ENCODE results near the gene FETUB. TPM values are rescaled to one million over a fixed set of nuclear protein-coding genes. Genes with fewer than 3 reads are reported as not detected.

FETUB gene
- total and polyA plus RNA-seq, 2 donors (not counting 3 experiments of a cell fraction or from before 2014, with no cell fraction given): not detected

GRCh38 chr3:186630950-186631641 is 9.1 kb upstream of the FETUB start:
- FAIRE-seq (no peak), DNase-seq (ENCODE audit: low read depth, low spot score) (no peak)
- Histone ChIP-seq H3K9me3 (replicated peaks; ENCODE audit: control insufficient read depth, insufficient read depth, low read length) (no peaks in the 10 kb centered on the region), H3K4me3 (replicated peaks in 1 of 3; ENCODE audit: insufficient read depth in 1 of 3, low read depth in 1 of 3, low read length in 3 of 3) (no peak overlapping the region), H3K79me2 (ENCODE audit: control insufficient read depth, insufficient read depth, low read length) (no peaks in the 10 kb centered on the region), H3K9ac (replicated peaks; ENCODE audit: extremely low read depth, insufficient read depth, low read length) (no peak overlapping the region), H3K27ac (ENCODE audit: insufficient read depth, low read depth, low read length) (no peak overlapping the region), H4K20me1 (replicated peaks; ENCODE audit: control insufficient read depth, extremely low read depth, insufficient read depth, low read length) (no peaks in the 10 kb centered on the region), H3K36me3 (ENCODE audit: control insufficient read depth in 2 of 2, extremely low read depth in 1 of 2, insufficient read depth in 2 of 2, low read length in 2 of 2) (no peaks in the 10 kb centered on the region), H3K4me1 (ENCODE audit: control insufficient read depth, extremely low read depth, insufficient read depth, low read length) (no peaks in the 10 kb centered on the region), H2AFZ (ENCODE audit: low read depth, low read length) (no peak overlapping the region), H3K27me3 (ENCODE audit: control insufficient read depth in 2 of 2, insufficient read depth in 2 of 2, low read length in 2 of 2) (no peaks in the 10 kb centered on the region), H3K4me2 (ENCODE audit: insufficient read depth, low read length) (no peak overlapping the region), H3K9me1 (replicated peaks; ENCODE audit: control insufficient read depth, extremely low read depth, insufficient read depth, low read length) (no peaks in the 10 kb centered on the region)
- intact Hi-C loops (cut with micrococcal nuclease) (no loop called here), dilution Hi-C loops (cut with MboI; ENCODE audit: extremely low pct_ligation_motif_present, low sequenced_read_pairs) (no loop called here)
- BruUV-seq (replicated peaks): no TSS peak
- TF ChIP-seq JUN (IDR thresholded peaks at IDR 0.05; ENCODE audit: borderline replicate concordance, insufficient read depth, insufficient read length, low read depth) (no peak), MAX (IDR thresholded peaks at IDR 0.05; ENCODE audit: insufficient read depth, insufficient read length) (no peak), GATA2 (IDR thresholded peaks at IDR 0.05; ENCODE audit: insufficient read depth, insufficient read length, low read depth, low read length) (no peak), EZH2 (IDR thresholded peaks at IDR 0.05; ENCODE audit: borderline replicate concordance, low read depth, low read length, severe bottlenecking) (no peak), MYC (IDR thresholded peaks at IDR 0.05; ENCODE audit: low read depth, low read length) (no peak), CTCF (IDR thresholded peaks at IDR 0.05; ENCODE audit: extremely low read depth in 1 of 2, insufficient read depth in 1 of 2, low read depth in 1 of 2, low read length in 2 of 2) (no peak), FOS (IDR thresholded peaks at IDR 0.05; ENCODE audit: borderline replicate concordance, insufficient read depth, low read length) (no peak), POLR2AphosphoS5 (IDR thresholded peaks at IDR 0.05; ENCODE audit: insufficient read depth, low read depth, low read length) (no peak), POLR2A (IDR thresholded peaks at IDR 0.05; ENCODE audit: low read depth, low read length) (no peak)
- CTCF ChIA-PET: interaction anchor here (1.2 to 2.3 kb wide), 2 partner anchors 10 to 16 kb away, joined by 5 to 6 read pairs; no protein-coding TSS in a partner anchor
- POLR2A ChIA-PET: no interaction called here

Measured in endothelial cell of umbilical vein (primary cell).